Karpas-422 (cell line): ENCODE results near the gene AIFM2. TPM values are rescaled to one million over a fixed set of nuclear protein-coding genes. Genes with fewer than 3 reads are reported as not detected.
A peak's percentile ranks its signal among the peaks of the same experiment; 100 is the strongest.
"Not testable (repeated sequence)": the region's sequence is repeated elsewhere in the genome, so short reads cannot be mapped to it uniquely, and the experiment has no call there.

ENCODE experiments used
- DNase-seq: peaks from one replicate; pipeline ENCODE4 v3.0.0-alpha.2; 2015
- H2AFZ ChIP-seq: fragments of 200-600 bp; sonication (generic); 2 replicates; pipeline ENCODE4 v1.6.1; 2014; ENCODE audit warnings: antibody characterized with exemption, low read length, mixed read lengths
- H3K27ac ChIP-seq: fragments of 200-600 bp; sonication (generic); 2 replicates; pipeline ENCODE4 v1.5.1; 2014; ENCODE audit warnings: mild to moderate bottlenecking, low read length, moderate library complexity
- H3K27me3 ChIP-seq: fragments of 200-600 bp; sonication (generic); 2 replicates; pipeline ENCODE4 v1.6.1; 2014; ENCODE audit warnings: low read length, mixed read lengths
- H3K36me3 ChIP-seq: fragments of 200-600 bp; sonication (generic); 2 replicates; pipeline ENCODE4 v1.6.1; 2014; ENCODE audit warnings: low read length, mixed read lengths; ENCODE audit not compliant: insufficient read depth
- H3K4me1 ChIP-seq: fragments of 200-600 bp; sonication (generic); 2 replicates; pipeline ENCODE4 v1.6.1; 2014; ENCODE audit warnings: mild to moderate bottlenecking, low read length, mixed read lengths
- H3K4me2 ChIP-seq: fragments of 200-600 bp; sonication (generic); 2 replicates; pipeline ENCODE4 v1.6.1; 2014; ENCODE audit warnings: low read length, low read depth, mild to moderate bottlenecking; ENCODE audit not compliant: poor library complexity, severe bottlenecking
- H3K4me3 ChIP-seq: fragments of 200-600 bp; sonication (generic); 2 replicates; pipeline ENCODE4 v1.5.1; 2014; ENCODE audit warnings: mild to moderate bottlenecking, antibody characterized with exemption, low read length, mixed read lengths
- H3K79me2 ChIP-seq: fragments of 200-600 bp; sonication (generic); 2 replicates; pipeline ENCODE4 v1.6.1; 2014; ENCODE audit warnings: mild to moderate bottlenecking, low read length, mixed read lengths
- H3K9ac ChIP-seq: fragments of 200-600 bp; sonication (generic); 2 replicates; pipeline ENCODE4 v1.6.0; 2014; ENCODE audit warnings: low read length
- H3K9me2 ChIP-seq: fragments of 200-600 bp; sonication (generic), shearing (Covaris generic); replicated peaks from 2 replicates; pipeline ENCODE4 v1.6.0; 2014; ENCODE audit warnings: mild to moderate bottlenecking, low read length, moderate library complexity; ENCODE audit not compliant: insufficient read depth
- H3K9me3 ChIP-seq: fragments of 300-700, 200-600 bp; sonication (generic); 2 replicates; pipeline ENCODE4 v1.6.1; 2014; ENCODE audit warnings: low read length, mixed read lengths
- H4K20me1 ChIP-seq: fragments of 200-600 bp; sonication (generic); 2 replicates; pipeline ENCODE4 v1.6.1; 2014; ENCODE audit warnings: mild to moderate bottlenecking, antibody characterized with exemption, low read length, low read depth; ENCODE audit not compliant: insufficient read depth
- total RNA-seq: library from RNA; depleted of rRNA; stranded (reverse); fragments of >200 nt; shearing (Covaris generic); gene quantifications from 2 replicates; pipeline ENCODE4 v1.2.3, GENCODE V29; 2014; ENCODE audit warnings: low replicate concordance

Gene AIFM2
- total RNA-seq, 1 experiment from 2014 or later = 5.7 TPM

DNA sequence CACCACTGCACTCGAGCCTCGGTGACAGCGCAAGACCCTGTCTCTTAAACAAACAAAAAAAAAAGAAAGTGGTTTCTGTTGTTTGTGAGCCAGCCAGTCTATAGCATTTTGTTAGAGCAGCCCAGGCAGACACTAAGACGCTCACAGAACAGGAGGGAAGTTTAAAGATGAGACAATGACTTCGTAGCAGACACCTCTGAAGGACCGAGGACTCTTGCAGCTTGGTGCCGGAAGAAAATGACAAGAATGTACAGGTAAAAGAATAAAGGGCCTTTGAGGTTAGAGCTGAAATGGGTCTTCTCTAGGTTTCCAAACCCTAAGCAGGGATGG is 40.3 kb downstream of the AIFM2 start:
- Histone ChIP-seq H3K9me2 (no peaks in the 10 kb centered on the region), H3K4me1 (no peaks in the 10 kb centered on the region), H4K20me1 (no peaks in the 10 kb centered on the region), H3K36me3 (no peaks in the 10 kb centered on the region), H3K4me3 (no peak overlapping the region), H2AFZ (no peak overlapping the region), H3K79me2 (no peaks in the 10 kb centered on the region), H3K27ac (no peak overlapping the region), H3K9me3 (no peaks in the 10 kb centered on the region), H3K27me3 (no peaks in the 10 kb centered on the region), H3K4me2 (no peak overlapping the region), H3K9ac (no peak overlapping the region)
- no peak for DNase-seq

DNA sequence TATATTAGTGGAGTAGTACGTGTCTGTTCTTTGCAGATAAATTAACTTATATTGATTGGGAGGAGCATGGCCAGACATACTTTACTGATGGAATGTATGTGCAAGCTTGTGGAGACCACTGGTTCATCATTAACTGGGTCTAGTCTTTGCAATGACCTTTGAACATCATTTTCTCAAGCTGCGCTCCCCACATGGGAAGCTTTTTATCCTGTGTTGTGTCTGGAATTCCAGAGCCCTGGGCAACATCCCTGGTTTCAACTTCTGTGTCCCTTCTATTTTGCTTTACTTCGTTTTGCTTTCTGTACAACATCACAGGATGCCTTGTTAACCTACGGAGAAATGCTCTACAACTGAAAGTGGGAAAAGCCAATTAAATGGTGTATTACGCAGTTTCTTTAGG is 41.7 kb downstream of the AIFM2 start:
- Histone ChIP-seq H3K9me3 (no peaks in the 10 kb centered on the region), H3K9ac (no peak overlapping the region), H3K36me3 (no peaks in the 10 kb centered on the region), H3K4me3 (no peak overlapping the region), H3K4me1 (no peaks in the 10 kb centered on the region), H4K20me1 (no peaks in the 10 kb centered on the region), H3K27me3 (no peaks in the 10 kb centered on the region), H3K79me2 (no peaks in the 10 kb centered on the region), H3K9me2 (no peaks in the 10 kb centered on the region), H3K27ac (no peak overlapping the region), H3K4me2 (no peak overlapping the region), H2AFZ (no peak overlapping the region)
- no peak for DNase-seq

DNA sequence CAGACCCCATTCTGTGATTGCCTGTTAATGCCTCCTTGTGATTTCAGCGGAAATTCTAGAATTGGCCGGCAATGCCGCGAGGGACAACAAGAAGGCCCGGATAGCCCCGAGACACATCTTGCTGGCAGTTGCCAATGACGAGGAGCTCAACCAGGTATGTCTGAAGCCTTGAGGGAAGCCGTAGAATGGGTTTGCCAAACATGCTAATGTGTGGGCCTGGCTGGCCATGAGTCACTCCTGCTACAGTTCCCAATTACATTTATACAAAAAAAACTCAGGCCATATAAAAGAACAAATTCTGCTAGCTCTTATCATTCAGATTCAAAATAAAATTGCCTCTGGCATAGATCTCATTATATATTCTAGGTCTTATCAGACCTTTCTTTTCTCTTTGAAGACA is 42.6 kb downstream of the AIFM2 start:
- no peak for DNase-seq
- H3K4me3 ChIP-seq = no peak overlapping the region

DNA sequence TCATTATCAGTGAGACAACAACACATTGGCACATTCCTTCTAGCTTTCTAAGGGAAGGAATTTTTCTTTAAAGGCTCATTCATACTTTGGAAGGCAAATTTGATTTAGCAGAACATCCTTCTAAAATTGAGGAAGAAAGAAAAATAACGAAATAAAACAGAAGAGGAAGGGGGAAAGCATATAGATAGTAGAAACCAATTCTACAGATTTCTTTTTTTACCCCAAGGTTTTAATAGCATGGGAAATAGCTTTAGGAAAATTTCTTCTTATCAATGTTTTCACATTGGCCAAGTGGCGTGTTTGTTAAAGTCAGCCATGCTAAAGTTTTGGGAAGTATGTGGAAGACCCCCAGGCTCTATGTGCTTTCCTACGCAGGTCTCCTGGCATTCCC is 44.3 kb downstream of the AIFM2 start:
- Histone ChIP-seq H3K36me3 (no peaks in the 10 kb centered on the region), H2AFZ (no peak overlapping the region), H3K9me2 (no peaks in the 10 kb centered on the region), H3K27me3 (no peaks in the 10 kb centered on the region), H3K79me2 (no peaks in the 10 kb centered on the region), H4K20me1 (no peaks in the 10 kb centered on the region), H3K9me3 (no peaks in the 10 kb centered on the region), H3K4me2 (no peak overlapping the region), H3K4me3 (no peak overlapping the region), H3K9ac (no peak overlapping the region), H3K4me1 (no peaks in the 10 kb centered on the region), H3K27ac (no peak overlapping the region)
- DNase-seq = no peak

More for the DNA sequence above, 42.6 kb downstream of the AIFM2 start:
- Histone ChIP-seq H3K4me2 (no peak overlapping the region), H3K9me3 (no peaks in the 10 kb centered on the region), H3K79me2 (no peaks in the 10 kb centered on the region), H3K36me3 (no peaks in the 10 kb centered on the region), H3K27ac (no peak overlapping the region), H3K27me3 (no peaks in the 10 kb centered on the region), H3K4me1 (no peaks in the 10 kb centered on the region), H3K9me2 (no peaks in the 10 kb centered on the region), H3K9ac (no peak overlapping the region), H4K20me1 (no peaks in the 10 kb centered on the region), H2AFZ (no peak overlapping the region)

DNA sequence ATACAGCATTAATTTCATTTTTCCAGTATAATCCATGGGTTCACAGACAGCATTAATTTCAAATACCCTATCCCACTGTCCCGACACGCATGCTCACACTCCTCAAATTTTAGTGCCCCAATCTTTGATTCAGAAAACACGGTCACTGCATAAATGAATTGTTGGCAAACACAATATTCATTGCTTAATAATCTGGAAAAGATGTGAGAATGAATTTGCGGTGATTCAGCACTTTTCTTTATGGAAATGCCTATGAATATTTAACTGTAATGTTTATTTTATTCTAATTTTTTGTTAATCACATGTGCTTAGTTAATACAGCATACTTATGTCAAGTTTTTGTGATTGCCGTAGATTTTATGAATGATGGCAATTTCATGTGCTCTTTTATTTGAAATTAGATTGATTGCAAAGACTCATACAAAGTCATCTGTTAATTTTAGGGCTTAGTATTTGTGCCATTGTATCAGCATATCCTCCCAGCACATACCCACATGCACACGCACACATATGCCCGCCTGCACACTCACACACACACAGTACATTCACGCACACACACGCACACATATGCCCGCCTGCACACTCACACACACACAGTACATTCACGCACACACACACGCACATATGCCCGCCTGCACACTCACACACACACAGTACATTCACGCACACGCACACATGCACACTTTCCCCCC is 44.9 kb downstream of the AIFM2 start:
- DNase-seq = no peak

DNA sequence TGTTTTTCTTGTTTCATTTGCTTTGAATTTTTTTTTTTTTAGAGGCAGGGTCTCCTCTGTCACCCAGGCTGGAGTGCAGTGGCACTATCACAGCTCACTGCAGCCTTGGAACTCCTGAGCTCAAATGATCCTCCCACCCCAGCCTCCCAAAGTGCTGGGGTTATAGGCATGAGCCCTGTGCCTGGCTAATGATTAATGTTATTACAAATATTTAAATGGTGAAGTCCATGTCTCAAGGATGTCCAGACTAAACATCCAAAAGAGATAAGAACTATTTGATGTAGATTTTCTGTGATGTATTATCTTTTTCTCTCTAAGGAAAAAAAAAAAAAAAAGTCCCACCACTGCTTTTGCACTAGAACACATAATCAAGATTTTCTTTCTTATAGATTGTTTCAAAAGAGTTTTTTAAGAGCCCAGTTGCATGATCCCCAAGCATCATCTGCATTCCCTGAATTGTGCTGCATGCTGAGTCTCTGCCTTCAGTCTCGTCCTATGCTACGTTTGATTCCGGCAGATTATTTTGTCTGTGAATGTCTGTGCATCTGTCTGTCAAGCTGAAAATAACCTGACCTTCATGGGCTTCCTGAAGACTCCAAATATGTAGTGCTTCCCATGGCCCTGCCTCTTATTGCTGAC is 46.5 kb downstream of the AIFM2 start:
- H3K4me2 ChIP-seq = no peak overlapping the region
- H3K27me3 ChIP-seq = no peaks in the 10 kb centered on the region
- H3K4me3 ChIP-seq = no peak overlapping the region
- H2AFZ ChIP-seq = no peak overlapping the region
- no peaks in the 10 kb centered on the region for H3K79me2 ChIP-seq
- H3K27ac ChIP-seq = no peak overlapping the region
- no peaks in the 10 kb centered on the region for H3K4me1 ChIP-seq
- no peak overlapping the region for H3K9ac ChIP-seq
- DNase-seq = no peak
- no peaks in the 10 kb centered on the region for H3K9me3 ChIP-seq
- H4K20me1 ChIP-seq = no peaks in the 10 kb centered on the region
- no peaks in the 10 kb centered on the region for H3K9me2 ChIP-seq
- H3K36me3 ChIP-seq = no peaks in the 10 kb centered on the region

More for the DNA sequence above, 44.9 kb downstream of the AIFM2 start:
- Histone ChIP-seq H3K9ac (no peak overlapping the region), H3K9me3 (no peaks in the 10 kb centered on the region), H3K4me3 (no peak overlapping the region), H4K20me1 (no peaks in the 10 kb centered on the region), H3K27me3 (no peaks in the 10 kb centered on the region), H3K36me3 (no peaks in the 10 kb centered on the region), H3K79me2 (no peaks in the 10 kb centered on the region), H3K4me2 (no peak overlapping the region), H3K27ac (no peak overlapping the region), H3K9me2 (no peaks in the 10 kb centered on the region), H2AFZ (no peak overlapping the region), H3K4me1 (no peaks in the 10 kb centered on the region)

DNA sequence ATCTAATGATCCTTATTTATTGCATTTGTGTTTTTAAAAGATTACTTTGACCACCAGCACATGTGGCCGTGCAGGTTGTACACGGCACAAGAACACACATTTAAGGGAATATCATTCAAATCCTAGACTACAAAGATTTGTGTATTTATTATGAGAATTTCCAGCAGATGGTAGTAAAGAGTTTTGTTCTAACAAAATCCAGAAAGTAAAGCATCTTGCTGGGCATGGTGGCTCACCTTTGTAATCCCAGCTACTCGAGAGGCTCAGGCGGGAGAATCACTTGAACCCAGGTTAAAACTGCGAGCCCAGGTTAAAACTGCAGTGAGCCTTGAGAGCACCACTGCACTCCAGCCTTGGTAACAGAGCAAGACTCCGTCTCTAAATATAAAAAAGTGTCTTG is 48.4 kb downstream of the AIFM2 start:
- Histone ChIP-seq H3K36me3 (no peaks in the 10 kb centered on the region), H4K20me1 (no peaks in the 10 kb centered on the region), H3K9ac (no peak overlapping the region), H3K9me3 (no peaks in the 10 kb centered on the region), H3K4me3 (no peak overlapping the region), H3K27me3 (no peaks in the 10 kb centered on the region), H3K4me1 (no peaks in the 10 kb centered on the region), H3K27ac (no peak overlapping the region), H3K79me2 (no peaks in the 10 kb centered on the region), H3K4me2 (no peak overlapping the region), H3K9me2 (no peaks in the 10 kb centered on the region), H2AFZ (no peak overlapping the region)
- peak; percentile 53 for DNase-seq

DNA sequence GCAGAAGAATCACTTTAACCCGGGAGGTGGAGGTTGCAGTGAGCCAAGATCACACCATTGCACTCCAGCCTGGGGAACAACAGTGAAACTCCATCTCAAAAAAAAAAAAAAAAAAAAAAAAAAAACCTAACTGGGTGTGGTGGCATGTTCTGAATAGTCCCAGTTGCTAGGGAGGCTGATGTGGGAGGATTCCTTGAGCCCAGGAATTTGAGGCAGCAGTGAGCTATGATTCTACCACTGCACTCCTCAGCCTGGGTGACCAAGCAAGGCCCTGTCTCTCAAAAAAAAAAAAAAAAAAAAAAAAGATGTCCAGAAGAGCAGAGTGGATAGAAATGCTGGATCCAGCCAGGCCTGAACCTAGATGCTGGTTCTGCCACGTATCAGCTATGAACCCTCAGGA is 51.8 kb downstream of the AIFM2 start:
- not testable (repeated sequence) for H3K4me2 ChIP-seq, H3K79me2 ChIP-seq, H3K9me2 ChIP-seq, H2AFZ ChIP-seq, H3K9me3 ChIP-seq, H3K36me3 ChIP-seq, DNase-seq, H4K20me1 ChIP-seq, H3K4me3 ChIP-seq, H3K4me1 ChIP-seq, H3K9ac ChIP-seq, H3K27me3 ChIP-seq, H3K27ac ChIP-seq
